NCI-H446 treated with DMSO at 0.1 percent for 48 hours (cell line): ENCODE results near the gene GABRA4.

ENCODE experiments used
- DNase-seq: peaks from one replicate; lab custom pipeline; 2025; lab: John Stamatoyannopoulos, UW

GABRA4 gene

DNA sequence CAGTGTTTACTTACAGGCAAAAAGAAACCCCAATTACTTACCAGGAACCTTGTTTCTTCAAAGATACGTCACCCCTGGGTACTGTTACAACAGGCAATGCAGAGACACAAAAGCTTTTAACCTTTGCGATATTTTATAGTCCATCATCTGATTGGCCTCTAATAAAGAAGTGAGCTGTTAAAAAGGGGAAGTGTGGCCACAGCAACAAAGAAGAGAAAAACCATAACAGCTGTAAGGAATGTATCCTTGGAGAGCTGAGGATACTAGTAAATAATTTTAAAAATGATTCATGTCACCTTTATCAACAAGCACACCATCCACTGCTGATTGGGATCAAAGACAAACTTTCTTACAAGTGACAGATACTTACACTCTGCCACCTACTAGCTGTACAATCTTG is 14.1 kb downstream of the GABRA4 start:
- no peak for DNase-seq

DNA sequence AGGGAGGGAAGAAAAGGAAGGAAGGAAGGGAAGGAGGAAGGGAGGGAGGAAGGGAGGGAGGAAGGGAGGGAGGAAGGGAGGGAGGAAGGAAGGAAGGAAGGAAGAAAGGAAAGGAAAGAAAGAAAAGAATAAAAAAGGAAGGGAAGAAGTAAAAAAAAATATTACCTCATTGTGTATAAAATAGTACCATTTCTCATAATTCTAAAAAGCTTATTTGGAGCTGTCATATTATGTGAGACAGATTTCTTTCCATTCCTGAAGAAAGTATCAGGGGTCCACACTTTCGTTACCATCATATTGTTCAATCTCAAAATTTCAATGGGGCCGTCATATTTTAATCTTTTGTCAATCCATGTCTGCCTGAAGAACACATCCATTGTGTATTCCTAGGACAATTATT is 16.1 kb downstream of the GABRA4 start:
- DNase-seq, result no peak

DNA sequence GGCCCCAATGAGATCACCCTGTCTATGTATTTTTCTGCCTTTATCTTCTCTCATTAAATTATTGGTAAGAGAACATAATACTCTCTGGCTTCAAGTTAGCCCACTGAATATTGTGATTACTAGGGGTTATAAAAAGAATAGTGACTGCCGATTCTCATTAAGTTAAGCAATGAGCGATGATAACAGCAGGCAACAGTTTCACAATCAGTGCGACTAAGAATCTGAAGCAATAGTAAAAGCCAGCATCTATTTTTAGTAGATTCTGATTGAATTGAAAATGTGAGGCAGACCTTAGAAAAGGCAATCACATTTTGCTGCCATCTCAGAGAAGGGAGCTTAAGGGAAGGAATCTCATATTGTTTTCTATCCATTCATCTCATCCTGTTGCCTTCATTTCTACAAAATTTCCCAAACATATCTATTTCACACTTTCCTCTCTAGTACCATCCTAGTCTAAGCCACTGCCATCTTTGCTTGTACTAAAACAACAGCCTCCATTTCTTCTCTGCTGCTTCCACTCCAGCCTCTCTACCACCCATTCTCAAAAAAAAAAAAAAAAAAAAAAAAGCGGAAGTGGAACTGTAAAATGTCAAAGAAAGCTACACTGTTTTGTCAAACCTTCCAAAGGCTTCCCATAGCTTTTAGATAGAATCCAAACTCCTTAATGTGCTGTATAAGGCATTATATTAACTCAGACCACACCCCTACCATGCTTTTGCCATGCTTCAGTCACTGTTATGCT is 17.4 kb downstream of the GABRA4 start:
- DNase-seq, result no peak

DNA sequence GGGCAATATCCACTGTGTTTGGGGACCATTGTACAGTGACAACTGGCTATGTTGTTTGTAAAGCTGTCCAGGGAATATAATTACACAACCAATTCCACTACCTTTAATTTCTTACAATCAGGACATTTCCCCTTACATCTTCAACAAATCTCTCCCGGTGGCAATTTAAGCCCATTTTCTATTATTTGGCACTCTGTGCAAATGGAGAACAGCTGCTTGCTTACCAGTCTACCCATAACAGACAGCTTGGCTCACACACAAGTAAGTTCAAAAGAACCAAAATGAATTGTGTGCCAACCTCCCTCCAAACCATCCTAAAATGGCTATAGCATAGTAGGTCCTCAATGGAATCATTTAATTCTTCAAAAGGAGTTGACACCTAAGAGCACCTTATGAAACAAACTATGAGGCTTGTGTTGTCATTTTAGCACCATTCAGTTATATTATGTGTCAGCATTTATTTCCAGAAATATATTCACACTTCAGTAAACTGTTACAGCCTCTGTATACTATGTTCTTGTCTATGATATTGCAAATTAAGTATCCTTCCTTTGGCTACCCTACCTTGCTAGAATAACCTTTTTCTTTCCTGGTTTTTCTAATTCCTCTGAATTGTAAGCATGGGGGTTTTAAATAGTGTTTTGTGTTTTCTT is 18.4 kb downstream of the GABRA4 start:
- DNase-seq, result peak; percentile 44

DNA sequence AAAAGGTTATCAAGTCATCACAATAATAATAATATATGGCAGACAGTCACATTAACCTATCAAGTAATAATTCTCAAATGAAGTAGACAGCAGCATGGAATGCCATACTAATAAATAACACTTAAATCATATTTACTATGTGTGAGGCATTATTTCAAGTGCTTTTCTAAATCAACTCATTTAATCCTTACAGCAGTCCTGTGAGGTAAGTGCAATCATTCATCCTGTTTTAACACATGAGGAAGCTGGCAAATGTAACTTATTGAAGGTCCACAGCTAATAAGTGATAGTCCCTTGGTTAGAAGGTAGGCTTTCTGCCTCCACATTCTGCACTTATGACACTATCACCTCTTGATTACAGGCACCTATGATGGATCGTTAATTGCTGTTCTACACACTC is 24.5 kb downstream of the GABRA4 start:
- DNase-seq, result no peak

DNA sequence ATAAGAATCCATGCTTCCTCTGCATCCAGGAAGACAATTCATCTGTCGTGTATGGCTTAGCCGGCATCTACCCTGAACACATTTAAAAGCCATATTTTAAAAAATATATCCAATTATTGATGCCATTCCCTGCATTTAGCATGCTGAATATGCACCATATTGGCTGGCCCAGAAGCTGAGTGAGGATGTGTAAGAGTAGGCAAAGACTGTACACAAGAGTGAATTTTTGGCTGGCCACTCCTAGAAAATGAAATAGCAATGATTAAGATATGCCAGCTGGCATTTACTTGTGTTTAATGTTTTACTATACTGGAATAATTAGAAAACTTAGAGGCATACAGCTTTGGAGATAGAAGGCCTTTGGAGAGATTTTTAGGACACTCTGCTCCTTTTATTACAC is 25.8 kb downstream of the GABRA4 start:
- DNase-seq, result peak; percentile 50

GRCh38 chr4:46958742-46959488 is 34.5 kb downstream of the GABRA4 start:
- no peak for DNase-seq

DNA sequence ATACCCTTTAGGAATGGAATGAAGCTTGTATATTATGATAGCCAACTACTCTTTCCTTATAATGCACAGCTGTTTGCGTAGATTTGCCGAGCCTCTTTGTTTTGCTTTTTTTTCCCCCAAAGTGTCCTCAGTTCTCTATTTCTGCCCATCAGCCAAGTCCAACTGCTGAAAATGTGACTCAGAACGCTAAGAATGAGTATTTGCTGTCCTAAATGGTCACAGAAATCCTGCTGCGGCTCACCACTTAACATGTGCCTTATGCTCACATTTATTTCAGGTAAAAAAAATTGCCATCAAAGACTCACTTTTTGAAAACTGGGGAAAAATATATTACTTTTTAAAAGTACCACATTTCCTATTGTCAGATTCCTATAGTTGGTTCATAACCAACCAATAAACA is 36.9 kb downstream of the GABRA4 start:
- DNase-seq, result no peak

GRCh38 chr4:46955601-46956000 is 37.8 kb downstream of the GABRA4 start:
- DNase-seq, result no peak

- peak; percentile 68 for DNase-seq
Observed at GRCh38 chr4:46954643-46955042, 38.7 kb downstream of the GABRA4 start.

DNA sequence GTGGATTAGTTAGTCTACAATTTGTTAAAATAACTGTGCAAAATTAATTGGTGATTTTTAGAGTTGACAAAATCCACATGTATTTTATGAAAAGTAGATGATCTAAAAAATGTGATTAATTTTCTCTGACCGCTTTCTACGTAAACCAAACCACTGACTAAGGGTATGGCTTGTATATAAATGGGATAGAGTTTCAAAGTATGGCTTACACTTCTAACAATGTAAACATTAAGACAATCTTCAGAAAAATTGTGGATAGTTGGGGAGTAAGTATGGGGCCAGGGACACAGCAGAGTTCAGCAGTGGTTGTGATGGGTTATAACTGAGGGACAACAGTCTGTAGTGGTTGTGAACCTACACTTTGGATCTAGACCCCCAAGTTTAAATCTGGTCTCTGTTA is 39.8 kb downstream of the GABRA4 start:
- DNase-seq, result no peak

GRCh38 chr4:46952451-46952850 is 40.9 kb downstream of the GABRA4 start:
- DNase-seq, result no peak

- no peak for DNase-seq
Observed at GRCh38 chr4:46950826-46951225, 42.6 kb downstream of the GABRA4 start.

GRCh38 chr4:46949822-46950221 is 43.6 kb downstream of the GABRA4 start:
- no peak for DNase-seq

DNA sequence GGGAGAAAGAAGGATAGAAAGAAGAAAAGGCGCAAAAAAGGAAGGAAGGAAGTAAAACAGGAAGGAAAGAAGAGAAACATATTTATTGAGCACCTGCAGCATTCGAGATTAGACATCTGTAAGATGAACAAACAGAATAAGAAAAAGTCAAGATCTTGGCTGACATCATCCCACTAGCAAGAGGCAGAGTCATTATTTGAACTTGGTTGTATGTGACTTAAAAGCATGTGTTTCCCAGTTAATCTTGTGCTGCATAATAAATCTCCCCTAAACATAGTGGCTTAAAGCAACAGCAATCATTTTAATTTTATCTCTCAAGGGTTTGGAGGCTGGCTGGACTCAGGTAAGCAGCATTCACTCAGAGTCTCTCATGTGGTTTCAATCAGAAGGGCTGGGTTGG is 45.8 kb downstream of the GABRA4 start:
- DNase-seq, result no peak

- no peak for DNase-seq
Observed at GRCh38 chr4:46946919-46947536, 46.4 kb downstream of the GABRA4 start.

DNA sequence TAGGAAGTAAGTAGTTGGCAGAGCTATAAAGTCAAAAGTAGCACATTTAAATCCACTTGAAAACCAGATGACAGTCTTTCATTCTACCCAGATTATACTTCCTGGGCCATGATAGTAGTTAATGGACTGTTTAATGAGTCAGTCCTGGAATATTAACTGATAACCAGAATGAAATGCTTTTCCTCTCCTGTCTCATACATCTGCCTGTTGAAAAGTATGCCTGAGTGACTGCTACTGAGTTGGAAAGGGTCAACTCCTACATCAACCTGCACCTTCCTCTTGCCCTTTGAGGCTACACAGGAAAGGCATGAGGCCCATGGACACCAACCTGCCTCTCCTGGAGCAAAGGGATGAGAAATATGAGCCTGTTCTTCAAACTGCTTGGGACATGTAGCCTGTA is 48.3 kb downstream of the GABRA4 start:
- no peak for DNase-seq

GRCh38 chr4:46944345-46944744 is 49.0 kb downstream of the GABRA4 start:
- DNase-seq, result no peak

DNA sequence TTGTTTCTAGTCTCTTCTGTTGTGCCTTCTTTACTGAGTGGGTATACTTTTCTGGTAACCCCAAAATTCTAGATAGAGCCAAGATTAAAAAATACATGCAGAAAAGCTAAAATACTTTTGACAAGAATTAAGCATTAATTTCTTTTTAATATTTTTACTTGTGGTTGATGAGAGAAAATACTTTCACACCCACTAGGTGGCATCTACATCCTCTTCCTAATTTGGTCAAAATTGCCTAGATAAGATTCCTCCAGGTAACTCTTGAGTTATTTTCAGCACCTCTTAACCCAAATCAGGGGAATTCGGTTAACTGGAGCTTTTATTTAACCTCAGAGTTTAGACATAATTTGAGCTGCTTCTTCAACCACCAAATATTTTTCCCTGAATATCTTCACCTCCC is 55.9 kb downstream of the GABRA4 start:
- no peak for DNase-seq

- DNase-seq, result no peak
Observed at GRCh38 chr4:46934726-46935125, 58.7 kb downstream of the GABRA4 start.

DNA sequence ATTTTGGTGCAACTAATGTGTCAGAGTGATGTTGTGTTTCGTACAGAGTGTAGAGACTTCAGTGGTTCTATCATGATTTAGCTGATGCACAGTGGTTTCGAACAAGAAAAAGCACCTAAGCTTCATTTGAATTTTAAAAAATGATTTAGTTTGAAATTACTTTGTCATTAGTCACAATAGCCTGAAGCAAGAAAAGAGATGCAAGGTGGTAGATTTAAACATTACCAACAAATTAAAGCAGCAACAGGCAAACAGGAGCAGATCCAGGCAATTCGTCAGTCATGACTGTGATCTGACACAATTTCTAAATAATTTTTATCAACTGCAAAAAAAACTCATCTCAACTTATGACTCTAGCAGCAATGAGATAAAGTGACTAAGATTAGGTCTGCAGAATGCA is 59.7 kb downstream of the GABRA4 start:
- DNase-seq, result no peak

DNA sequence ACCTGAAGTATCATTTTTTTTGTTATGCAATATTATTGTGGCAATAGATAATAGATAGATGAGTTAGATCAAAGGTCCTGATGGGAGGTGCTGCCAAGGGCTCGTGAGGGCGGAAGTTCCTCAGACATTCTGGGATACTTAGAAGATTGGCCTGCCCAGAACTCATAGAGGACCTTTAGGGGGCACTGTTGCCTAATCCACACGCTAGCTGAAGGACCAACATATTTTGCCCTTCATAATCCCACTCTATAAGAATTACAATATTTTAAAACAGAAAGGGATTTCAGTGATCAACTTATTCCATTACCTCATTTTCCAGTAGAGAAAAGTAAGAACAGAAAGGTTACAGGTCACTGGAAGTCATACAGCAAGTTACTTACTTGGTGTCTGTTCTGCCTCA is 61.4 kb downstream of the GABRA4 start:
- no peak for DNase-seq

DNA sequence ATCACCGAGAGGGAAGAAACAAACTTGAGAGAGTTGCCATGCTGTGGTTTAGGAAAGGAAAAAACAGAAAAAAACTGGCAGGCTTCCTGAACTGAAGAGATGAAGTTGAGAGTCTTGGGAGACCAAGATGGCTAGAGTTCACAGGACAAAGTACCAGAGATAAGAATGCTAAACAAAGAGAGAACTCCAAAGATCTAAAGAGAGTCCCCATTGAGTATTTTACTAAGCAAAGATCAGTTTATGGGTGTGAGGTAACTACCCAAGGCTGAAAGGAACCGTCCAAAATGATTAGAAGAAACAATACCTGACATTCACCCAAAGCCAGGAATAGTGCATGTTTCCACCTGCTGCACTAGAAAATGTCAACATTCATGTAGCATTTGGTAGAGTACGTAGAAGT is 62.5 kb downstream of the GABRA4 start:
- DNase-seq, result no peak
